DOHH2 (cell line): Measurements from ENCODE around the gene TEDDM1.

ENCODE experiments used
- H3F3A ChIP-seq: fragments of 200-600 bp; sonication (generic), shearing (Covaris generic); 2 replicates; pipeline ENCODE4 v1.6.0; 2016; ENCODE audit warnings: antibody characterized with exemption, mild to moderate bottlenecking; ENCODE audit not compliant: control insufficient read depth, insufficient read depth
- H3K27ac ChIP-seq: fragments of 200-600 bp; sonication (generic); 2 replicates; pipeline ENCODE4 v1.5.1; 2014; ENCODE audit warnings: low read depth, mild to moderate bottlenecking, low read length, moderate library complexity
- H3K27me3 ChIP-seq: fragments of 200-600 bp; sonication (generic); 2 replicates; pipeline ENCODE4 v1.6.1; 2014; ENCODE audit warnings: mild to moderate bottlenecking, low read length, mixed read lengths; ENCODE audit not compliant: control insufficient read depth
- H3K36me3 ChIP-seq: fragments of 200-600 bp; sonication (generic); 2 replicates; pipeline ENCODE4 v1.6.1; 2014; ENCODE audit warnings: mild to moderate bottlenecking, low read length, moderate library complexity, mixed read lengths; ENCODE audit not compliant: control insufficient read depth
- H3K4me1 ChIP-seq: fragments of 200-600 bp; sonication (generic); 2 replicates; pipeline ENCODE4 v1.6.1; 2014; ENCODE audit warnings: mild to moderate bottlenecking, low read length, mixed read lengths; ENCODE audit not compliant: control insufficient read depth
- H3K4me2 ChIP-seq: fragments of 200-600 bp; sonication (generic); 2 replicates; pipeline ENCODE4 v1.6.0; 2014; ENCODE audit warnings: mild to moderate bottlenecking, low read length, moderate library complexity
- H3K4me3 ChIP-seq: fragments of 200-600 bp; sonication (generic); 2 replicates; pipeline ENCODE4 v1.5.1; 2014; ENCODE audit warnings: mild to moderate bottlenecking, low read length, mixed read lengths
- H3K79me2 ChIP-seq: fragments of 200-600 bp; sonication (generic); 2 replicates; pipeline ENCODE4 v1.6.1; 2014; ENCODE audit warnings: mild to moderate bottlenecking, low read length, mixed read lengths; ENCODE audit not compliant: control insufficient read depth
- H3K9me2 ChIP-seq: fragments of 200-600 bp; sonication (generic); replicated peaks from 2 replicates; pipeline ENCODE4 v1.6.1; 2014; ENCODE audit warnings: mild to moderate bottlenecking, low read length, mixed read lengths; ENCODE audit not compliant: control insufficient read depth
- H3K9me3 ChIP-seq: fragments of 200-600 bp; sonication (generic); 2 replicates; pipeline ENCODE4 v1.6.1; 2014; ENCODE audit warnings: antibody characterized with exemption, low read length, mixed read lengths; ENCODE audit not compliant: control insufficient read depth, insufficient read depth
- H4K20me1 ChIP-seq: fragments of 200-600 bp; sonication (generic); 2 replicates; pipeline ENCODE4 v1.6.0; 2014; ENCODE audit warnings: low read depth, mild to moderate bottlenecking, antibody characterized with exemption, low read length, moderate library complexity; ENCODE audit not compliant: control insufficient read depth, insufficient read depth
- EZH2phosphoT487 ChIP-seq: fragments of 200-600 bp; sonication (generic); IDR thresholded peaks from 2 replicates; pipeline ENCODE4 v1.6.1; 2017; ENCODE audit warnings: borderline replicate concordance, mild to moderate bottlenecking, antibody characterized with exemption, low read length, moderate library complexity, mixed read lengths
- TF ChIP-seq, protein P1 (sequence below): fragments of 200-600 bp; sonication (generic); IDR thresholded peaks from one replicate; pipeline ENCODE4 v1.5.1; 2014; ENCODE audit warnings: antibody characterized with exemption, mild to moderate bottlenecking, low read depth, low read length; ENCODE audit not compliant: poor library complexity, severe bottlenecking

Gene TEDDM1

DNA sequence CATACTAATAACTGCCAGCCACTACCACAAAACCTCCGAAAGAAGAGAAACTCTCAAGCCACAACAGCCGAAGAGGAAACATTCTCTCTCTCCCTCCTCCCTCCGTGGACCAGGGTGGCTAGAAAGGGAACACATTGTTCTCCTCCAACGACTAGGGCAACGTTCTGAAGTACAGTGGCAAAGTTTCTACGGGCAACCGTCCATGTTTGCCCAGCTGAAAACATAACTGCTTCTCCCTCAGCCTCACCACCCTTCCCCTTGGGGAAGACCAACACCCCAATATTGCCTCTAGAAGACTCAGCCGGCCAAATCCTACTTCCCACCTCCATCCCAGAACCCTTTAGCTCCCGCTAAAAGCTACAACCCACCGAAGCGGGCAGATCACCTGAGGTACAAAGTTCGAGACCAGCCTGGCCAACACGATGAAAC, 10.8 kb downstream of the TEDDM1 start:
- no peaks in the 10 kb centered on the region for H3K4me1 ChIP-seq
- H3K9me3 ChIP-seq = no peaks in the 10 kb centered on the region
- no peaks in the 10 kb centered on the region for H3K36me3 ChIP-seq
- peaks cover 57% of the 10 kb centered on the region for H3K27me3 ChIP-seq
- no peak for TF ChIP-seq EZH2phosphoT487
- TF ChIP-seq, protein P1, sequence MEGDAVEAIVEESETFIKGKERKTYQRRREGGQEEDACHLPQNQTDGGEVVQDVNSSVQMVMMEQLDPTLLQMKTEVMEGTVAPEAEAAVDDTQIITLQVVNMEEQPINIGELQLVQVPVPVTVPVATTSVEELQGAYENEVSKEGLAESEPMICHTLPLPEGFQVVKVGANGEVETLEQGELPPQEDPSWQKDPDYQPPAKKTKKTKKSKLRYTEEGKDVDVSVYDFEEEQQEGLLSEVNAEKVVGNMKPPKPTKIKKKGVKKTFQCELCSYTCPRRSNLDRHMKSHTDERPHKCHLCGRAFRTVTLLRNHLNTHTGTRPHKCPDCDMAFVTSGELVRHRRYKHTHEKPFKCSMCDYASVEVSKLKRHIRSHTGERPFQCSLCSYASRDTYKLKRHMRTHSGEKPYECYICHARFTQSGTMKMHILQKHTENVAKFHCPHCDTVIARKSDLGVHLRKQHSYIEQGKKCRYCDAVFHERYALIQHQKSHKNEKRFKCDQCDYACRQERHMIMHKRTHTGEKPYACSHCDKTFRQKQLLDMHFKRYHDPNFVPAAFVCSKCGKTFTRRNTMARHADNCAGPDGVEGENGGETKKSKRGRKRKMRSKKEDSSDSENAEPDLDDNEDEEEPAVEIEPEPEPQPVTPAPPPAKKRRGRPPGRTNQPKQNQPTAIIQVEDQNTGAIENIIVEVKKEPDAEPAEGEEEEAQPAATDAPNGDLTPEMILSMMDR = no peak
- H3K9me2 ChIP-seq = no peaks in the 10 kb centered on the region
- no peaks in the 10 kb centered on the region for H3F3A ChIP-seq
- H3K4me2 ChIP-seq = no peak overlapping the region
- H3K27ac ChIP-seq = no peak overlapping the region
- no peaks in the 10 kb centered on the region for H3K79me2 ChIP-seq
- no peak overlapping the region for H3K4me3 ChIP-seq
- no peaks in the 10 kb centered on the region for H4K20me1 ChIP-seq

DNA sequence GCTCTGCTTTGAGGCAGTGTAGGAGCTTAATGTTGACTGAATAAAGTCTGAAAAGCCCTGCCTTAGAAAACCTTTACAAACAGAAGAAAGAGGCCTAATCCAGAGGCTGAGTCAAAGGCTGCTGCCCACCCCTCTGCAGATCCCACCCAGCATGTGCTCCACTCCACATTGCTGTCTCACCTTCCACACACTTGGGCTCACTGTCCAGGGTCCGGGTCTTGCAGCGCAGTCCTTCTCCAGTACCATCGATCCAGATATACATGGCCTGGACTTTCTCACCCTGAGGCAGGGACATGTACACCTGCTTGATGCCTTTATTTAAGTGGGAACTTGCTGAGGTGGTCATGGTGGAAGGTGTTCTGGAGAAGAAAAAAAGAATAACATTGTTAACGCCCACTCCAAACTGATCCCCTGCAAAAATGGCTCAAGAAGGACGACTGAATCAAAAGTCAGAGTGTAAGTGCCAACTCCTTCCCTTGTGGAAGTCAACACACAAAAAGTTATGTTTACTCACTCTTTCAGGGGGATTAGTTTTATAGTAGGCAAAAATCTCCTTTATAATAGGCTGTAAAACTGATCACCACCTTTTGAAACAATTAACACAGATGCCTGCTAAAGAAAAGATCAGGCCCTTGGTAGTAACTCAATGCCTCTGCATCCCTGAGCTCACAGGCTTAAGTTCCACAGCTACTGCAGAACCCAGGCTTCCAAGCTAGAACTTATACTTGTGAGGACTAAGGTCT, 11.9 kb downstream of the TEDDM1 start:
- Histone ChIP-seq H3K4me2 (no peak overlapping the region), H3K27me3 (peaks cover 47% of the 10 kb centered on the region), H3K9me3 (no peaks in the 10 kb centered on the region), H3K4me1 (no peaks in the 10 kb centered on the region), H3F3A (no peaks in the 10 kb centered on the region), H4K20me1 (no peaks in the 10 kb centered on the region), H3K27ac (no peak overlapping the region), H3K79me2 (no peaks in the 10 kb centered on the region), H3K36me3 (no peaks in the 10 kb centered on the region), H3K4me3 (no peak overlapping the region), H3K9me2 (no peaks in the 10 kb centered on the region)
- TF ChIP-seq, protein P1 = no peak
- TF ChIP-seq EZH2phosphoT487 = no peak

DNA sequence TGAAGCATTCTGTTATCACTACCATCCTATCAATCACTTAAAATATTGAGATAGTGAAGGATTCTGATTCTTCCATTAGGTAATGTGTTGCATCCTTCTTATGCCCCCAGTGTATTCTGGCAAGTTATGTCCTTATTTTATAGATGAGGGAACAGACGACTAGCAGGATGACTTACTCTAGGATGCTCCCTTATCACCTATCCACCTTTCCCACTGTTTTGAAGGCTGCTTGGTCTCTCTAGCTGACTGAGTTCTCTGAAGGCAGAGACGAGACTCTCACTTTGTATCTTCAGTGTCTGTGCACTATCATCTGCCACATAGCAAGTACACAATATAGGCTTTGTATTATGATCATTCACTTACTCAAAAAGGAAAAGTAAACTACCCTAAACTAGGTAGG, 12.9 kb downstream of the TEDDM1 start:
- H3K4me1 ChIP-seq = no peaks in the 10 kb centered on the region
- no peak overlapping the region for H3K27ac ChIP-seq
- no peaks in the 10 kb centered on the region for H3K36me3 ChIP-seq
- H3K4me3 ChIP-seq = no peak overlapping the region
- no peak overlapping the region for H3K4me2 ChIP-seq
- H3K9me3 ChIP-seq = no peaks in the 10 kb centered on the region
- no peaks in the 10 kb centered on the region for H3F3A ChIP-seq
- H3K79me2 ChIP-seq = no peaks in the 10 kb centered on the region
- TF ChIP-seq EZH2phosphoT487 = no peak
- TF ChIP-seq, protein P1 = no peak
- no peaks in the 10 kb centered on the region for H3K9me2 ChIP-seq
- H4K20me1 ChIP-seq = no peaks in the 10 kb centered on the region
- peaks cover 37% of the 10 kb centered on the region for H3K27me3 ChIP-seq
